WI38 (cell line): Measurements from ENCODE around the gene TNFRSF8.

Source experiments
- H3K4me3 ChIP-seq: 2 replicates; pipeline ENCODE4 v1.5.1; 2011; ENCODE audit warnings: low read depth, mild to moderate bottlenecking, control low read depth, low read length
- CTCF ChIP-seq: IDR thresholded peaks from 2 replicates; pipeline ENCODE4 v1.5.1; 2012; ENCODE audit warnings: low read depth, mild to moderate bottlenecking, control low read depth, low read length

The TNFRSF8 gene

DNA sequence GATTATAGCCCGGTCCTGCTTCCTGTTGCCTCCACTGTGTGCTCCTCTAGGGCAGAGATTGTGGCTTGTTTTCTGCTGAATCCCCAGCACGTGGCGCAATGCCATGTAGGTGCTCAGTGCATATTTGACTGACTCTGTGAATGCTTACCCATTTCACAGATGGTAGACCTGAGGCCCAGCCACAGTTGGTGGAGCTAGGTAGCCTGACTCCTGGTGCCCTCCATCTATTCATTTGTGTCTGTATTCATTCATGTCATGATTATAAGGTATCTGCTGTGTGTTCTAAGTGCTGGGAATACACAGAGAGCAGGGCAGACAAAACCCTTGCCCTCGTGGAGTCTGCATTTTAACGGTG, 126.2 kb downstream of the TNFRSF8 start:
- H3K4me3 ChIP-seq = no peak overlapping the region
- TF ChIP-seq CTCF = no peak

DNA sequence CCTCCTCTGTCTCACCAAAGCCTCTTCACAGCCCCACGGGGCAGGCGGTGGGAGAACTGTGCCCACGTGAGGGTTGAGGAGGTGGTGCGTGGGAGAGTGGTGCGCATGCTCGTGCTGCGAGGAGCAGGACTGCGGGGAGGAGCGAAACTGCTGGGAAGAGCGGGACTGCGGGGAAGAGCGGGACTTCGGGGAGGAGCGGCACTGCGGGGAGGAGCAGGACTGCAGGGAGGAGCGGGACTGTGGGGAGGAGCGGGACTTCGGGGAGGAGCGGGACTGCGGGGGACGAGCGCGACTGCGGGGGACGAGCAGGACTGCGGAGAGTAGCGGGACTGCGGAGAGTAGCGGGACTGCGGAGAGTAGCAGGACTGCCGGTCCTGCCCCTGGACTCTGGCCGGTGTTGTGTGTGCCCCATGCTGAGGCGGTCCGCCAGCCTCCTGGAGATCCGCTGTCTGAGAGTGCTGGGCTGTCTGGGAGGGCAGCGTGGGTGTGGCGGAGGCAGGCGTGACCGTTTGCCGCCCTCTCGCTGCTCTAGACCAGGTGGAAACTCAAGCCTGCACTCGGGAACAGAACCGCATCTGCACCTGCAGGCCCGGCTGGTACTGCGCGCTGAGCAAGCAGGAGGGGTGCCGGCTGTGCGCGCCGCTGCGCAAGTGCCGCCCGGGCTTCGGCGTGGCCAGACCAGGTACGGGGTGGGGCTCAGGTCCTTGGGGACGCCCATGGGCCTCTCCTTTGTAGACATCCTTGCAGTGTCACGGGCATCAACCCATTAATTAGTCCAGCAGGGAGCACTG, 128.3 kb downstream of the TNFRSF8 start:
- no peak overlapping the region for H3K4me3 ChIP-seq
- TF ChIP-seq CTCF = no peak
